Stimulated activated CD4-positive, alpha-beta T cell treated with anti-CD3 and anti-CD28 coated beads, TNF-alpha, amount 100 ng/mL, for 1 hour (primary cell): ENCODE measurements around the gene FBXL4.
"Not testable (repeated sequence)": the region's sequence is repeated elsewhere in the genome, so short reads cannot be mapped to it uniquely, and the experiment has no call there.

ENCODE experiments used
- DNase-seq, 3 donors: peaks; one replicate each; pipeline ENCODE4 v3.0.0-alpha.2; 2020; ENCODE audit warnings: low read depth in 3 of 3, low spot score in 1 of 3

FBXL4 gene

GRCh38 chr6:98946266-98946878 lies 1.4 kb downstream of the FBXL4 start:
- DNase-seq = no peak

GRCh38 chr6:98945311-98946115 lies 2.2 kb downstream of the FBXL4 start:
- no peak for DNase-seq

- no peak for DNase-seq
Measured at GRCh38 chr6:98944598-98945081, 3.1 kb downstream of the FBXL4 start.

GRCh38 chr6:98944168-98944567 lies 3.6 kb downstream of the FBXL4 start:
- no peak for DNase-seq

- DNase-seq = no peak
Measured at GRCh38 chr6:98942263-98942803, 5.4 kb downstream of the FBXL4 start.

GRCh38 chr6:98941319-98941718 lies 6.4 kb downstream of the FBXL4 start:
- DNase-seq = no peak

GRCh38 chr6:98937351-98937750 lies 10.4 kb downstream of the FBXL4 start:
- no peak for DNase-seq

- no peak for DNase-seq
Measured at GRCh38 chr6:98932381-98932780, 15.4 kb downstream of the FBXL4 start.

GRCh38 chr6:98931696-98932095 lies 16.1 kb downstream of the FBXL4 start:
- no peak for DNase-seq

- no peak for DNase-seq
Measured at GRCh38 chr6:98929498-98930060, 18.2 kb downstream of the FBXL4 start.

- DNase-seq = no peak
Measured at GRCh38 chr6:98928688-98929087, 19.1 kb downstream of the FBXL4 start.

- no peak for DNase-seq
Measured at GRCh38 chr6:98927534-98927933, 20.2 kb downstream of the FBXL4 start.

GRCh38 chr6:98925831-98926230 lies 21.9 kb downstream of the FBXL4 start:
- DNase-seq = no peak

GRCh38 chr6:98924647-98925046 lies 23.1 kb downstream of the FBXL4 start:
- no peak for DNase-seq

GRCh38 chr6:98920904-98921431 lies 26.8 kb downstream of the FBXL4 start:
- DNase-seq = no peak

- not testable (repeated sequence) for DNase-seq
Measured at GRCh38 chr6:98910946-98911345, 36.8 kb downstream of the FBXL4 start.

GRCh38 chr6:98909236-98909635 lies 38.5 kb downstream of the FBXL4 start:
- DNase-seq = no peak

- DNase-seq = not testable (repeated sequence)
Measured at GRCh38 chr6:98906342-98906741, 41.4 kb downstream of the FBXL4 start.

- no peak for DNase-seq
Measured at GRCh38 chr6:98905759-98906158, 42.0 kb downstream of the FBXL4 start.

- no peak for DNase-seq
Measured at GRCh38 chr6:98904096-98904495, 43.6 kb downstream of the FBXL4 start.

GRCh38 chr6:98900706-98901105 lies 47.0 kb downstream of the FBXL4 start:
- no peak for DNase-seq

GRCh38 chr6:98894810-98895209 lies 52.9 kb downstream of the FBXL4 start:
- DNase-seq = no peak
